Activated naive CD8-positive, alpha-beta T cell treated with anti-CD3 and anti-CD28 coated beads, Interleukin-2, amount 50 U/mL, for 24 hours (primary cell): ENCODE results near the gene IMMP1L.

Source experiments
- ATAC-seq: fragments of 150-1000 bp; cut with Tn5 transposase; one replicate; pipeline ENCODE4 v1.10.0; 2021
- DNase-seq: peaks from one replicate; pipeline ENCODE4 v3.0.0; 2021
- H3K27ac Mint-ChIP-seq: one replicate; pipeline ENCODE4 v1.8.0; 2021; ENCODE audit warnings: mild to moderate bottlenecking, mixed read lengths
- H3K27me3 Mint-ChIP-seq: one replicate; pipeline ENCODE4 v1.8.0; 2021; ENCODE audit warnings: mixed read lengths
- H3K36me3 Mint-ChIP-seq: one replicate; pipeline ENCODE4 v1.8.0; 2021; ENCODE audit warnings: low read depth, mixed read lengths
- H3K4me1 Mint-ChIP-seq: one replicate; pipeline ENCODE4 v1.8.0; 2021; ENCODE audit warnings: mixed read lengths
- H3K4me3 Mint-ChIP-seq: one replicate; pipeline ENCODE4 v1.8.0; 2021; ENCODE audit warnings: mild to moderate bottlenecking, moderate library complexity, mixed read lengths
- H3K9me3 Mint-ChIP-seq: one replicate; pipeline ENCODE4 v1.8.0; 2021; ENCODE audit warnings: mixed read lengths

Gene IMMP1L

DNA sequence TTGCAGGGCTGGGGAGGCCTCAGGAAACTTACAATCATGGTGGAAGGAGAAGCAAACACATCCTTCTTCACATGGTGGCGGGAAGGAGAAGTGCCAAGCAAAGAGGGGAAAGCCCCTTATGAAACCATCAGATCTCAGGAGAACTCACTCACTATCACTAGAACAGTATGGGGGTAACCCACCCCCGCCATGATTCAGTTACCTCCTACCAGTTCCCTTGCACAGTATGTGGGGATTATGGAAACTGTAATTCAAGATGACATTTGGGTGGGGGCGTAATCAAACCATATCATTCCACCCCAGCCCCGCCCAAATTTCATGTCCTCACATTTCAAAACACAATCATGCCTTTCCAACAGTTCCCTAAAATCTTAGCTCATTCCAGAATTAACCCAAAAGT lies 16.2 kb downstream of the IMMP1L start:
- ATAC-seq (peak; percentile 49), DNase-seq (no peak)
- Mint-ChIP-seq H3K4me1 (peaks cover 35% of the 10 kb centered on the region), H3K4me3 (no peak overlapping the region), H3K36me3 (peaks cover 53% of the 10 kb centered on the region), H3K9me3 (peaks cover 11% of the 10 kb centered on the region), H3K27ac (no peak overlapping the region), H3K27me3 (no peaks in the 10 kb centered on the region)

DNA sequence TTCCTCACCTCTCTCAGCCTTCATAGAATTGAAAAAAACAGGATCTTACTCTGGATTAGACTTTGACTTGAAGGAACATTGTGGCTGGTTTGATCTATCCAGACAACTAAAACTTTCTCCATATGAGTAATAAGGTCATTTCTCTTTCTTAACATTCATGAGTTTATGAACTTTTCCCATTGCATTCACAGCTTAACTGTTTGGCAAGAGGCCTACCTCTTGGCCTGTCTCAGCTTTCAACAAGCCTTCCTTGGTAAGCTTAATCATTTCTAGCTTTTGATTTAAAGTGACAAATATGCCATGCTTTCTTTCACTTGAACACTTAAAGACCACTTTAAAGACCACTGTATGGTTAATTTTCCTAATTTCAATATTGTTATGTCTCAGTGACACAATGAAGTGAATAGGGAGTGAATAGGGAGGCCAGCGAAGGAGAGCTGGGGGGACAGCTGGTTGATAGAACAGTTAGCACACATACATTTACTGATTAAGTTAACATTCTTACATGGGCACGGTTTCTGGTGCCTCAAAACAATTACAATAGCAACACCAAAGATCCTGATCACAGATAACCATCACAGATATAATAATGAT lies 17.0 kb downstream of the IMMP1L start:
- DNase-seq (no peak), ATAC-seq (peak; percentile 79)
- Mint-ChIP-seq H3K27me3 (no peaks in the 10 kb centered on the region), H3K4me1 (peaks cover 35% of the 10 kb centered on the region), H3K36me3 (peaks cover 55% of the 10 kb centered on the region), H3K9me3 (peaks cover 11% of the 10 kb centered on the region), H3K27ac (no peak overlapping the region), H3K4me3 (no peak overlapping the region)

- Mint-ChIP-seq H3K36me3 (peaks cover 23% of the 10 kb centered on the region), H3K27ac (no peak overlapping the region), H3K4me3 (no peak overlapping the region), H3K4me1 (peaks cover 19% of the 10 kb centered on the region), H3K9me3 (no peaks in the 10 kb centered on the region), H3K27me3 (no peaks in the 10 kb centered on the region)
- ATAC-seq (no peak), DNase-seq (no peak)
Measured at GRCh38 chr11:31487848-31488247, 21.6 kb downstream of the IMMP1L start.

DNA sequence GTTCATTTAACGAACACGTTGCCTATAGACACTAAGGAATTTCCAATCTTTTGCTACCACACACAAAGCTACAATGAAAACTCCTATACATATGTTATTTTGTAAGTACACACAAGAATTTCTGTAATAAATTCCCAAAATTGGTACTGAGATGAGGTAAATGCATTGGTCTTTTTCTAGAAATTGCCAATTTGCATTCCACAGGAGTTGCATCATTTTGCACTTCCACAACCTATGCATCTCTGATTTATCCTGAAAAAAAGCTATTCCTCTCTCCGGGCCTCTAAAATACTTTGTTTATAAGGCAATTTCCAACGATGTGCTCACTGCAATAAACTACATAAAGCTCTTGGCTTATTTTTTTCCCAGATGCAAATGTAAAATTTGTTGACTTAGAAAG lies 24.9 kb downstream of the IMMP1L start:
- no peak overlapping the region for H3K4me3 Mint-ChIP-seq
- H3K27ac Mint-ChIP-seq: no peak overlapping the region
- peaks cover 1% of the 10 kb centered on the region for H3K4me1 Mint-ChIP-seq
- DNase-seq: no peak
- H3K36me3 Mint-ChIP-seq: peaks cover 3% of the 10 kb centered on the region
- no peaks in the 10 kb centered on the region for H3K9me3 Mint-ChIP-seq
- H3K27me3 Mint-ChIP-seq: no peaks in the 10 kb centered on the region
- no peak for ATAC-seq

GRCh38 chr11:31480930-31481329 lies 28.5 kb downstream of the IMMP1L start:
- no peak for DNase-seq
- Mint-ChIP-seq H3K4me1 (no peaks in the 10 kb centered on the region), H3K4me3 (no peak overlapping the region), H3K9me3 (no peaks in the 10 kb centered on the region), H3K27me3 (no peaks in the 10 kb centered on the region), H3K36me3 (no peaks in the 10 kb centered on the region), H3K27ac (no peak overlapping the region)
- ATAC-seq: no peak

DNA sequence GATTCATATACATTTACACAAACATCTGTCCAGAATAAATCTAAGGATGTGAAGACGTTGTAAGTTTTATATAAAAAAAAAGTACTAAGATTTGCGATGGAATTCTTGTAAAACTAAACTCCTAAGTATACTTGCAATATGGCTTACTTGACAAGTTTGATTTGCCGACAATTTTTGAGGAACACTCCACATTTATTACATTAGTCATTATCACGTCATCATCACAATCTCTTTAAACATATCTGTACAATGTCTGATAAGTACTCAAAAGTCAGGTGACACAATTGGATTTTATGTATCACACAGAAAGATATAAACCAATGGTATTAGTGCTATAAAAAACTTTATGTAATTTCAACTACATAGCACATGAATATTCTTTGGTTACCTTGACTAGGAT lies 30.4 kb downstream of the IMMP1L start:
- no peak overlapping the region for H3K4me3 Mint-ChIP-seq
- DNase-seq (no peak), ATAC-seq (no peak)
- H3K27me3 Mint-ChIP-seq: no peaks in the 10 kb centered on the region
- no peaks in the 10 kb centered on the region for H3K4me1 Mint-ChIP-seq
- no peaks in the 10 kb centered on the region for H3K9me3 Mint-ChIP-seq
- no peaks in the 10 kb centered on the region for H3K36me3 Mint-ChIP-seq
- H3K27ac Mint-ChIP-seq: no peak overlapping the region

DNA sequence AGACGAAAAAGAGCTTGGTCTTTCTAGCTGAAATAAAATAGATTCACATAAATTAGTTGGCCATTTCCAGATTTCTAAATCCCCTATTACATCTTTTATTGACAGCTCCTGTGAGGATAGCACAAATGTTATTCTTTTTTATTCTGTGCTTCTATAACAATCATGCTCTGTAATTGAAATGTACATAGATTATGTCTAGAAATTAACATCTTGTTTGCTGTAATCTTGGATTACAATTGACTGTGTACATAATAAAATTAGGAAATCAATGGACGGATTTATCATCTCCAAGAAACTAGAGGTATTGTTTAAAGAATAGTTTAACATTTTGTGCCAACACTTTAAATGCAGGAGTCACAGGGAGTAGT lies 31.2 kb downstream of the IMMP1L start:
- peaks cover 1% of the 10 kb centered on the region for H3K36me3 Mint-ChIP-seq
- H3K9me3 Mint-ChIP-seq: no peaks in the 10 kb centered on the region
- no peaks in the 10 kb centered on the region for H3K27me3 Mint-ChIP-seq
- H3K4me1 Mint-ChIP-seq: no peaks in the 10 kb centered on the region
- H3K4me3 Mint-ChIP-seq: no peak overlapping the region
- no peak overlapping the region for H3K27ac Mint-ChIP-seq
- no peak for DNase-seq
- no peak for ATAC-seq

- Mint-ChIP-seq H3K36me3 (peaks cover 1% of the 10 kb centered on the region), H3K9me3 (no peaks in the 10 kb centered on the region)
- ATAC-seq: peak; percentile 20
Measured at GRCh38 chr11:31477528-31478222, 31.7 kb downstream of the IMMP1L start.

GRCh38 chr11:31474083-31474482 lies 35.3 kb downstream of the IMMP1L start:
- ATAC-seq (no peak), DNase-seq (no peak)
- peaks cover 3% of the 10 kb centered on the region for H3K9me3 Mint-ChIP-seq
- H3K4me1 Mint-ChIP-seq: no peaks in the 10 kb centered on the region
- no peak overlapping the region for H3K4me3 Mint-ChIP-seq
- H3K27me3 Mint-ChIP-seq: no peaks in the 10 kb centered on the region
- H3K27ac Mint-ChIP-seq: no peak overlapping the region
- peaks cover 14% of the 10 kb centered on the region for H3K36me3 Mint-ChIP-seq

More at GRCh38 chr11:31477528-31478222, 31.7 kb downstream of the IMMP1L start:
- DNase-seq: no peak
- Mint-ChIP-seq H3K4me3 (no peak overlapping the region), H3K4me1 (no peaks in the 10 kb centered on the region), H3K27me3 (no peaks in the 10 kb centered on the region), H3K27ac (no peak overlapping the region)

DNA sequence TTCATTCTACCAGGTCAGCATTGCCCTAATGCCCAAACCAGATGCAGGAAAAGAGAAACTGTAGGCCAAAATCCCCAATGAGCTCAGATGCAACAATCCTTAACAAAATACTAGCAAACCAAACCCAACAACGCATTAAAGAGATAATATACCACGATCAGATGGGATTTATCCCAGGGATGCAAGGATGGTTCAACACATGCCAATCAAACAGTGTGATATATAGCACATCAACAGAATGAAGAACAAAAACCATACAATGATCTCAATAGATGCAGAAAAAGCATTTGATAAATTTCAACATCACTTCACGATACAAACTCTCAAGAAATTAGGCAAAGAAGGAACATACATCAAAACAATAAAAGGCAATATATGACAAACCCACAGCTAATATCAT lies 45.0 kb downstream of the IMMP1L start:
- Mint-ChIP-seq H3K4me3 (no peak overlapping the region), H3K27me3 (no peaks in the 10 kb centered on the region), H3K36me3 (peaks cover 42% of the 10 kb centered on the region), H3K27ac (no peak overlapping the region), H3K4me1 (no peaks in the 10 kb centered on the region), H3K9me3 (peaks cover 15% of the 10 kb centered on the region)
- DNase-seq (no peak), ATAC-seq (no peak)

- peaks cover 44% of the 10 kb centered on the region for H3K36me3 Mint-ChIP-seq
Measured at GRCh38 chr11:31455177-31455576, 54.2 kb downstream of the IMMP1L start.

DNA sequence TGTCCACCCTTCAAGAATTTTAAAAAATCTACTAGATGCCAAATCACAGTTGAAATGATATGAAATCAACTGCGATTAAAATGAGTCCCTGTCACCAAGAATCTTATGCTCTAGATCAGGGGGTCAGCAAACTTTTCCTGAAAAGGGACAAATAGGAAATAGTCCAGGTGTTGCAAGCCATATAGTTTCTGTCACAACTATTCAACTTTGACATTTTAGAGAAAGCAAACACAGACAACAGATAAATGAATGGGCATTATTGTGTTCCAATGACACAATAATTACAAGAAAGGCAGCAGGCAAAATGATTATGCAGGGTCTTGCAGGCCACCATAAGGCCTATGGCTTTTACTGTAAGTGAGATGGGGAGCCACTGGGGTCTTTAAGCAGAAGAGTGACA lies 58.6 kb downstream of the IMMP1L start:
- H3K27me3 Mint-ChIP-seq: no peaks in the 10 kb centered on the region
- DNase-seq (no peak), ATAC-seq (no peak)
- no peak overlapping the region for H3K27ac Mint-ChIP-seq
- no peaks in the 10 kb centered on the region for H3K4me1 Mint-ChIP-seq
- peaks cover 52% of the 10 kb centered on the region for H3K36me3 Mint-ChIP-seq
- H3K9me3 Mint-ChIP-seq: peaks cover 7% of the 10 kb centered on the region
- H3K4me3 Mint-ChIP-seq: no peak overlapping the region

More at GRCh38 chr11:31455177-31455576, 54.2 kb downstream of the IMMP1L start:
- Mint-ChIP-seq H3K4me3 (no peak overlapping the region), H3K9me3 (no peaks in the 10 kb centered on the region), H3K27me3 (no peaks in the 10 kb centered on the region), H3K27ac (no peak overlapping the region), H3K4me1 (no peaks in the 10 kb centered on the region)
- ATAC-seq: no peak
- no peak for DNase-seq

DNA sequence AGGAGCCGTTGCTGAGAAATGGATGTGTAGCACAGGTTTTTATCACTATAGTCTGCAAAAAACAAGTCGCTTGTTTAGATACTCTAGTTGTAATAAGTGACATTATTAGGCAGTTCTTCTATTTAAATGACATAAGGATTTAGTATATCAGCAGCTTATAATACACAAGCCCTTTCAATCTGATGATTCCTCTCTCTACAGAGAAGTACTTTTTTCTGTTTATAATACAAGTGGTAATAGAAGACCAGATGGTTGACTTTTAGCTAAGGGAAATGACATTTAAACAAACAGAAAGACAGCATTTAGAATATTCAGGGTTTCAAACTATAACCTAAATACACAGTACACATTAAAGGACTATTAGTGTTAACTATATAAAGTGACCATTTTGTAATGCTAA lies 60.4 kb downstream of the IMMP1L start:
- H3K4me3 Mint-ChIP-seq: no peak overlapping the region

GRCh38 chr11:31445621-31446020 lies 63.8 kb downstream of the IMMP1L start:
- H3K9me3 Mint-ChIP-seq: peaks cover 7% of the 10 kb centered on the region
- H3K27ac Mint-ChIP-seq: no peak overlapping the region
- H3K4me1 Mint-ChIP-seq: no peaks in the 10 kb centered on the region
- ATAC-seq (no peak), DNase-seq (no peak)
- H3K27me3 Mint-ChIP-seq: no peaks in the 10 kb centered on the region
- H3K36me3 Mint-ChIP-seq: peaks cover 29% of the 10 kb centered on the region
- no peak overlapping the region for H3K4me3 Mint-ChIP-seq

More for the DNA sequence above, 60.4 kb downstream of the IMMP1L start:
- DNase-seq (no peak), ATAC-seq (no peak)
- peaks cover 51% of the 10 kb centered on the region for H3K36me3 Mint-ChIP-seq
- no peaks in the 10 kb centered on the region for H3K27me3 Mint-ChIP-seq
- H3K27ac Mint-ChIP-seq: no peak overlapping the region
- H3K9me3 Mint-ChIP-seq: peaks cover 7% of the 10 kb centered on the region
- no peaks in the 10 kb centered on the region for H3K4me1 Mint-ChIP-seq

DNA sequence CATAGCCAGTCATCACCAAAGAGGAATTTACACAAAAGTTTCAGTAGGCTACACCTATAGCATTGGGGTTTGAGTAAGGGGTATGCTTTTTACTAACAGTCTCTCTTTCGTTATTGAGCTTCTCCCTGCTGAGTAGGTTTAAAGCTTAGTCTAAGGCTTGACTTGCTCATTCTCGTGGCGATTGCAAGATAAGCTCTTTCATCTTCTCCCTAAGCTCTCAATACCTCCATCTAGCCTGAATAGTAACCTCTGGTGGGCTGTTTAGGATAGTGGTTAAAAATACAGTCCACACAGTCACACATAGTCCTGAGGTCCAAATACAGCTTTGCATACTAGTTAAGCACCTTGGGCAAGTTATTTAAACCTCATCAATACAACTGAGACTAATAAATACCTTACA lies 65.6 kb downstream of the IMMP1L start:
- Mint-ChIP-seq H3K4me1 (no peaks in the 10 kb centered on the region), H3K27ac (no peak overlapping the region), H3K4me3 (no peak overlapping the region), H3K27me3 (no peaks in the 10 kb centered on the region), H3K36me3 (peaks cover 23% of the 10 kb centered on the region), H3K9me3 (peaks cover 12% of the 10 kb centered on the region)
- ATAC-seq: no peak
- no peak for DNase-seq
